ENCODE measurements around the gene DHRSX.

DNA sequence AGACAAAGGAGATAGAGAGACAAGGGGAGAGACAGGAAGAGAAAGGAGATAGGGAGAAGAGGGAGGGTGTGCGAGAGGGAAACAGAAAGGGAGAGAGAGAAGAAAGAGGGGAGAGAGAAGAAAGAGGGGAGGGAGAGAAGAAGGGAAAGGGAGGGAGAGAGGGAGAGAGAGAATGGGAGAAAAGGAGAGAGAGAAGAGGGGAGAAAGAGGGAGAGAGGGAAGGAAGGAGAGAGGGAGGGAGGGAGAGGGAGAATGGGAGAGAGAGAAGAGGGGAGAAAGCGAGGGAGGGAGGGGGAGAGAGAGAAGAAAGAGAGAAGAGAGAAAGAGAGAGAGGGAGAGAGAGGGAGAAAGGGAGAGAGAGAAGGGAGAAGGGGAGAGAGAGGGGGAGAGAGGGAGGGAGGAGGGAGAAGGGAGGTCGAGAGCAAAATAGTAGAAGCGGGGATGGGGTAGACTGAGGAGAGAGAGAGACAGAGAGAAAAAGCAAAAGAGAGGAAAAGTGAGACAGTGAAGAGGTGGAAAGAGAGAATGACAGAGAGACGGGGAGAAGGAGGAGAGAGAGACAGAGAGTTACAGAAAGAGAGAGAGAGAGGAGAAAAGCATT is 218.2 kb downstream of the DHRSX start:
- TF ChIP-seq EZH2 (IDR thresholded peaks at IDR 0.05; ENCODE audit: insufficient read depth, poor library complexity, severe bottlenecking): no peak
- TF ChIP-seq EZH2phosphoT487 (IDR thresholded peaks at IDR 0.05; ENCODE audit: insufficient read depth, low read depth): no peak

All from GM23248 (cell line).